HG03039 (cell line): ENCODE results near the gene HLCS.
"Not testable (repeated sequence)": the region's sequence is repeated elsewhere in the genome, so short reads cannot be mapped to it uniquely, and the experiment has no call there.

ENCODE experiments used
- ATAC-seq: cut with Tn5 transposase; IDR thresholded peaks from one replicate; pipeline ENCODE4 v1.9.1; 2021; ENCODE audit warnings: mild to moderate bottlenecking, moderate library complexity; ENCODE audit not compliant: unreplicated experiment

Gene HLCS

DNA sequence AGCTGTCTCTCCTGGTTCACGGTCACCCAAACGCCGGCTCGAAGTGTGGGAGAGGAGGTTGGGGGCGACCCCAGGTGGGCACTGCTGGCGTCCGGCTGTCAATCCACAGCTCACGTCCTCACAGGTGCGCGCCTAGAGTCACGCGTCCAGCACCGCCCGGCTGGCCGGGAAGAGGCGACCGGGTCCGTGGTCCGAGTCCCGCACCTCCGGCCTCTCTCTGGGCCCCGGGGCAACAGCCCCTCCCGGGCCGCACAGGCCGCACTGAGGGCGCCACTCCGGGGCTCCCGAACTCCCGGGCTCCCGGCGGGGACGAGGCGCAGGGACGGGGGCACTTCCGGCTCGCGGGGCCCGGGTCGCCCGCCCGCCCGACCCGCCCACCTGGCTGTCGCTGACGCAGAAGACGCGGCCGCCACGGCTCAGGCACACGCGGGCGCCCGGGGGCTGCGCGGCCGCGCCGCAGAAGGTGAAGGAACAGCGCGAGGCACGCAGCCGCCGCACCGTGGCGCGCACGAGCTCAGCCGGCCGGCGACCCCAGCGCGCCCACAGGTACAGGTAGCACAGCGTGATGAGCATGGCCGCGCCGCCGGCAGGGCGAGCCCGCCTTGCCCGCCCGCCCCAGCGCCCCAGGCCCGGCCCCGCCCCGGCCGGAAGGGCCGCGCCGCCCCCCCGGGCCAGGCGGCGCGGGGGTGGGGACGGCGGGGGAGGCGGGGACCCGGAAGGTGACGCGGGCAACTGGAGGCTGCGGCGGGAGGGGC, at the start of gene HLCS:
Gene HLCS (minus strand): TSS at position 604 of the 755 bp plus-strand sequence. CDS start 31 bp downstream, at position 573.
- peak; percentile 76 for ATAC-seq

DNA sequence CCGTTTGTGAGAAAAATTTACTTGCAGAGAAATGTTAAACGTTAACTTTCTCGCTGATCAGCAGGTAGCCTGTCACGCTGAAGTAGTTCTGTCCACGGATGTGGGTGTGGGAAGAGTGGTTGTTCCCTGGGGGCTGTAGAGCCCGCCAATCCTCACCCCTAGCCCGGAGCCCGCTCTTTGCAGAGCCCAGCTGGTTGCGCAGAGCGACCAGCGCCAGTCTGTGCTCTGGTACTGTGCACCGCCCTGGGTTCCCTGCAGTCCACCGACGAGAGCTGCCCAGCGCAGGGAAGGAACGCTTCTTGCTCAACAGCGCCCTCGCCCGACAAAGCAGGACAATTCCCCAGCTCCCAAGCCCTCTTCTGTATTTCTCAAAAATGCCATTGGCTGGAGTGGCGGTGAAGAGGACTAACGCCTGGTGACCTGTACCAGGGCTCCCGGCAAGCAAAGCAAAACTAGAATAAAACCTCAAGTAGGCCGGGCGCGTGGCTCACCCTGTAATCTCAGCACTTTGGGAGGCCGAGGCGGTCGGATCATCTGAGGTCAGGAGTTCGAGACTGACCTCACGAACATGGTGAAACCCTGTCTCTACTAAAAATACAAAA, 43.4 kb upstream of the HLCS start:
- ATAC-seq: peak; percentile 86

DNA sequence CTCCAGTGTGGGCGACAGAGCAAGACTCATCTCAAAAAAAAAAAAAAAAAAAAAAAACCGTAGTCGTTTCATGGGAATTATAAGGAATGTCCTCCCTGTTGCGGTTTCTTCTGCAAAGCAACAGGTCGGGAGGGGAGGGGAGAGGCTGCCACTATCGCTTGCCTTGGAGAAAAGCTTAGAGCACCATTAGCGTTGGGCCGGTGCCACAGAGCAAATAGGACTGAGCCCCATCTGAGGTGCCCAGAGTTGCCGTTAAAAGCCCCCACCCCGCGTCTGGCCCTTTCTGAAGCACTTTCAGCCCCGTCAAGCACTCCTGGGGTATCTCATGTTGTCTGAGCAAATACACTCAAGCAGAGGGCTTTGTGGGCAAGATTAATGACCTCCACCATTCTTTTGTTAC, 42.3 kb upstream of the HLCS start:
- no peak for ATAC-seq

DNA sequence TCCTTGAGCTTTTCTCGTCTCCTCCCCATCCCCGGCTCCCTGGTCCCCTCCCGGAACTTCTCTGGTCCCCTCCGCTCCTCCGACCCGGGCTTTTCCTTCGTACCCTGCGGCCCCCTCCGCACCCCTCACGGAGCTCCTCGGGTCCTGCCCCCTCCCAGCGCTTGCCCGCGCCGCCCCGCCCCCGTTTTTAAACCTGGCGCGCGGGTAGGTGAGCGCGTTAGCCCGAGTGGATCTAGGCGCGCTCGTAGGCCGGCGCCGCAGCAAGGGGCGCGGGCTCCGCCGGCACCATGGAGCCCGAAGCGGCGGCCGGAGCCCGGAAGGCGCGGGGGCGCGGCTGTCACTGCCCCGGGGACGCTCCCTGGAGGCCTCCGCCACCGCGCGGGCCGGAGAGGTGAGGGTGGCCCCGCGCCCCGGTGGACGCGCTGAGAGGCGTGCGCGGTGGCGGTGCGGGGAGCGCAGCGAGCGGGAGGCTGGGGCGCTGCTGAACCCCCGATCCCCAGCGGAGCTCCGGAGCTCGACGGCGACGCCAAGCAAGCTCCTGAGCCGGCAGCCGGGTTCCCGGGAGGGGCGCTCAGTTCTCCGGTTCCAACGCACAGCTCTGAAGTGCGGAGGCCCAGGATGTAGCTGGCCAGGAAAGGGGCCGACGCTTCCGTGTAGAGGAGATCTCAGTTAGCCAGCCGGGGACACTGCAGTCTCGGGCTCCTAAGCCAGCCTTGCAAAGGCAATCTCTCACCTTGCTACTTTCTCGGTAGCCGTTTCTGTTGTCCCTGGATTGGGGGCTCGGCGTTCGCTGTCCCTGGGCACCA, 40.2 kb upstream of the HLCS start, which contains the start of gene RIPPLY3:
Gene RIPPLY3 (plus strand): TSS at position 217 of the 806 bp plus-strand sequence. CDS start 71 bp downstream, at position 288.
- no peak for ATAC-seq

DNA sequence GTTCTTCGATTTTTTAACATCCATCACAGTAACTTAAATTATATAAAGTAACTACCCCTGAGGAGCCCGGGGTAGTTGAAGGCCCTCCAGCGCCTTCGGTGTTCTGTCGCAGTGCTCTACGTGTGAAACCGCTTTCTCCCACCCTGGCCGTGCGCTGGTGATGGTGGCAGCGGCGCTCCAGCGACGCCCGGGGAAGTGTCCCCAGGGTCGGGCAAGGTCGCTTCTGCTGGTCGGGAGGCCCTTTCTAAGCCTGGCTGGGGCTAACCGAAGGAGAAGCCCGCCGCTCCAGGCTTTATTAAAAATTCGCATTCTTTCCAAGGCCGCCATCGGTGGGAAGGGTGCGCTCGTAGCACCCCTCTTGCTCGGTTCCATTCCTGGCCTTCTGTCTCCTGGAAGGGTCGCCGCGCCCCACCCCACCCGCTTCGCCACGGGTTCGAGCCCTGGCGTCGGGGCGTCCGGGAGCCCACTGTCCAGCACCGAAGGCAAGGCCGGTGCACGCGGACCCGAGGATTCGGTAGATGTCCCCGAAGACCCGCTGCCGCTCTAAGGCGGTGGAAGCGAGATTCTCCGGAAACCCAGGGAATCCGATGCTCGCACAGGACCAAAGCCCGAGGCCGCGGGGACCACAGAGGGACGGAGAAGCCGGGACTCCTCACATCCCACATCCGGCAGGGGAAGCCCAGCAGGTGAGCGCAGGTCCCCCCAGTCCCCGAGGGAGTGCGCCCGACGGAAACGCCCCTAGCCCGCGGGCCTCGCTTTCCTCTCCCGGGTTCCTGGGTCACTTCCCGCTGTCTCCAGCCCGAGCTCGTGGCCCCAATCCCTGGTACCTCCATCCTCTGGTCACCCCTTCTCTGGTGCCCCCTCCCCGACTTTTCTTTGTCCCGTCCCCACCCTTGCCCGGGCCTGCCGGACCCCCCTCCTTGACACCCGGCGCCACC, 39.3 kb upstream of the HLCS start:
- ATAC-seq: no peak

DNA sequence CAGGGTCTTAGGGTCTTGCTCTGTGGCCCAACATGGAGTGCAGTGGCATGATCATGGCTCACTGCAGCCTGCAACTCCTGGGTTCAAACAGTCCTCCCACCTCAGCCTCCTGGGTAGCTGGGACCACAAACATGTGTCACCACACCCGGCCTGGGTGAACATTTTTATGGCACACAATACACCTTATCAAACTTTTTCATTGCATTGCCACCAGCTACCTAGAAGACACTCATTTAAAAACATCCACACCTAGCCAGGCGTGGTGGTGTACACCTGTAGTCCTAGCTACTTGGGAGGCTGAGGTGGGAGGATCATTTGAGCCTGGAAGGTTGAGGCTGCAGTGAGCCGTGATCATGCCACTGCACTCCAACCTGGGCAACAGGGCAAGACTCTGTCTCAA, 37.4 kb upstream of the HLCS start:
- not testable (repeated sequence) for ATAC-seq

DNA sequence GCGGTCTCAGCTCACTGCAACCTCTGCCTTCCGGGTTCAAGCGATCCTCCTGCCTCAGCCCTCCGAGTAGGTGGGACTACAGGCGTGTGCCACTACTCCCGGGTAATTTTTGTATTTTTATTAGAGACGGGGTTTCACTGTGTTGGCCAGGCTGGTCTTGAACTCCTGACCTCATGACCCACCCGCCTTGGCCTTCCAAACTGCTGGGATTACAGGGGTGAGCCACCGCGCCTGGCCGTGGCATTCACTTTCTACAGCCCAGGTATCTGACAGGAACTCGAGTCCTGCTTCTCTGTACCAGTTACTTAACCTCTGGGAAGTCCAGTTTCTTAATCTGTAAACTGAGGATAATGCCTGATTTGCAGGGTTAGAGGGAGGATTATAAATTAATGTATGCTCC, 36.4 kb upstream of the HLCS start:
- not testable (repeated sequence) for ATAC-seq

DNA sequence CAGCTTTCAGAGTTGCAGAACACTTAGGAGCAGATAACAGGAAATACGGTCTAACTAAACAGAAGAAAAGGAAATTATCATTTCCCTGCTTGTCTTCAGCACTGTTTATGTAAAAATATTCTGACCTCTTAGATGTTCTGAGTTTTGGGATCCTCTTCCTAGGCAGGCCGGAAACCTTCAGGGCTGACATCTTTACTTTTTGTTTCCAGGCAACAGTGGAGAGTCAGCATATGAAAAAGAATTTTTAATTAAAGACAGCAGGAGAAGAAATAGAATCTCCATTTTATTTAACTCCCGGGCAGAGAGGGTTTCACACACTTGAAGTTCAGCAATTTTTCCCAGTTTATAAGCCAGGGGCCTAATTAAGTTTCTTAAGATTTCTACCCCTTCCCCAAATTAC, 35.0 kb upstream of the HLCS start:
- no peak for ATAC-seq

DNA sequence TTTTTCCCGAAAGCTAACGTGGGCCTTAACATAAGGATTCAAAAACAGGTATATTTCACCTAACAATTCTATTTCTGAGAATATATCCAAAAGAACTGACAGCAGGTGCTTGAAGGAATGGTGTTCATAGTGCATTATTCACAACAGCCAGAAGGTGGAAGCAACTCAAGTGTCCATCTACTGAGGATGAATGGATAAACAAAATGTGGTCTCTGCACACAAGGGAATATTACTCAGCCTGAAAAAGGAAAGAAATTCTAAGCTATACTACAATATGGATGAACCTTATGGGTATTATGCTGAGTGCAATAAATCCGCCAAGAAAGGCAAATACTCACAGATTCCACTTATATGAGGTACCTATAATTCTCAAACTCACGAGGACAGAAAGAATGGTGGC, 33.9 kb upstream of the HLCS start:
- no peak for ATAC-seq

DNA sequence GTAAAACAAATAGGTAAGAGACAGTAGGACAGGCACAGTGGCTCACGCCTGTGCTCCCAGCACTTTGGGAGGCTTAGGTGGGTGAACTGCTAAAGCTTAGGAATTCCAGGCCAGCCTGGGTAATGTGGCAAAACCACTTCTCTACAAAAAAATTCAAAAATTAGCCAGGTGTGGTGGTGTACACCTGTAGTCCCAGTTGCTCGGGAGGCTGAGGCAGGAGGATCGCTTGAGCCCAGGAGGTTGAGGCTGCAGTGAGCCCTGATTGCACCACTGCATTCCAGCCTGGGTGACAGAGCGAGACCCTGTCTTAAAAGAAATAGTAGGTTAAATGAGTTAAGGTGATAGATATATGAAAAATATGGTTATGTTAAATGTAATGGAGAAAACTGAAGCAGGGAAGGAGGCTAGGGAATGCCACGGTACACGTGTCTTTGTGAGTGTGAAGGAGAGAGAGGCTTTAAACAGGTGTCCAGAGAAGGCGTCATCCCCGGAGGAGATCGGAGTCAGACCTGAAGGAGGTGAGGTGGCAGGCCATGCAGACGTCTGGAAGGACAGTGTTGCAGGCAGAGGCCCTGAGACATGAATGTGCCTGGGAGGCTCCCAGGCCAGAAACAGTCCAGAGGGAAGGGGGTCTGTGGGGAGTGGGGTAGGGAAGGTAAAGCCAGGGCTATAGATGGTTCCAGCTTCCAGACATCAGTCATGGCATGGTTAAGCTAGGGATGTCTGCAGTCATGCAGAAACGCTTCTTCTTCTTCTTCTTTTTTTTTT, 32.8 kb upstream of the HLCS start:
- no peak for ATAC-seq

DNA sequence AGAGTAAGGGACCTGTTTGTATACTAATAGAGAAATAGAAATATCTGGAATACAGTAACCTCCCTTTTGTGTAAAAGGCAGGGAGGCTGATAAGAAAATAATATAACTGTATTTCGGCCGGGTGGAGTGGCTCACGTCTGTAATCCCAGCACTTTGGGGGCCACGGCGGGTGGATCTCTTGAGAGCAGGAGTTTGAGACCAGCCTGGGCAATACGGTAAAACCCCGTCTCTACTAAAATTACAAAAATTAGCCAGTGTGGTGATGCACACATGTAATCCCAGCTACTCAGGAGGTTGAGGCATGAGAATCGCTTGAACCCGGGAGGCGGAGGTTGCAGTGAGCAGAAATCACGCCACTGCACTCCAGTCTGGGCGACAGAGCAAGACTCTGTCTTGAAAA, 28.8 kb upstream of the HLCS start:
- ATAC-seq: not testable (repeated sequence)

DNA sequence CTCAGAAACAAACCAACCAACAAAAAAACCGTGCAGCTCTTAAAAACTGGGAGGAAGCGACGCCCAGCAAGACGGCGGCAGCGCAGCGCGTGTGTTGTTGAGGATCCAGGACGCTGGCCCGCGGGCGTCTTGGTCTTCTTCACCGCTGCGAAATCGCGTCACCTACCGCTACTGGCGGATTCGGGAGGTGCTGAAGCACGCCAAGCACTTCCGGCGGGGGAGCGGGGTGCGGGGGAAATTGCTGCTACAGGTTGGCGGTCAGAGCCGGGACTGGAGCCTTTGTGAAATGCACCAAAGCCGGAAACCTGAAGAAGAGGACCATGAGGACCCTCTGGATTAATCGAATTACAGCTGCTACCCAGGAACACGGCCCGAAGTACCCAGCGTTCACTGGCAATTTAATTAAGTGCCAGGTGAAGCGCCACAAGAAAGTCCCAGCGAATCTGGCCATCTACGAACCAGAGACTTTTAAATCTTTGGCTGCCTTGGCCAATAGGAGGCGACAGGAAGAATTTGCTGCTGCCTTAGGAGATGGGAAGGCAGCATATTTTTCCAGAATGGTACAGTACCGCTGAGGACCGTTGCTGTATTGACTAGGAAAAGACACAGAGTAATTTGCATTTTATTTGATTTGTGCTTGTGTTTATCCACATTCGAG, 28.2 kb upstream of the HLCS start:
- ATAC-seq: no peak

DNA sequence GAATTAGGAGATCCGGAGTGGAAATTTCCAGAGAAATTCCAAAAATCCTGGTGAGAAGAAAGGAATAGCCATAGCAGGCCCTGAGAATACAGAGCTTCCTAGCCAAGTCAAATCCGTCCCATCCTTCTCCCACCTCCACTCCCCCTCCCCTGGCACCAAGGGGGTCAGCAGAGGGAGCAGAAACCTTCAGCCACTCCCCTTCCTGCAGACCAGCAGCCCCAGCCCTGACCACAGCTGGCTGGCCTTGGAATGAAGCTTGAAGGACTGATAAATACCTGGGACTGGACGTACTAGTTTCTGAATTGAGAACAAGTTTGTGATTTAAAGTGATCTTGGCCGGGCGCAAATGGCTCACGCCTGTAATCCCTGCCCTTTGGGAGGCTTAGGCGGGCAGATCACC, 26.2 kb upstream of the HLCS start:
- ATAC-seq: no peak

DNA sequence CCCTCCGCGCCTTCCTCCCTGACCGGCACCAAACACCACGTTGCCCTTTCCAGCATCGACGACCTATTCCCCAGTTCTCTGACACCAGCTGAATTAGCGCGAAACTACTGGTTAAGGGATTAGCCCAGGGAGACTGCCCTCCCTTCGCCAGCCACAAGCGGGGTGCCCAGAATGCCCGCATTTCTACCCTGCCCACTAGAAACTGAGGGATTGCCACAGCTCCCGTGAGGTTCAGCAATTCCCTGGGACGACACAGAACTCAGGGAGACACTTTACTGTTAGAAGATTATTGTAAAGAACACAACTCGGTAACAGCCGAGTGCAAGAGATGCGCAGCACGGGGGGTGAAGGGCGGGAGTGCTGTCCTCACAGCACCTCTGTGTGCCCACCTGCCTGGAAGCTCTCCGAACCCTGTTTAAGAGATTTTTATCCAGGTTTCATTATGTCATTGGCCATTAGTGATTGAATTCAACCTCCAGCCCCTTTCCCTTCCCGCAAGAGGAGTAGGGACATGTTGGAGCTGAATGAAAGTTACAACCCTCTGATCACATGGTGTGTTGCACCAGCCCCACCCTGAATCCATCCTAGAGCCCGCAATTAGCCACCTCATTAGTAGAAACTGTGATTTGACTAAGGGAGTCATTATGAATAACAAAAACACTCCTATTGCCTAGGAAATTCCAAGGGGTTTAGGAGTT, 24.2 kb upstream of the HLCS start:
- no peak for ATAC-seq

DNA sequence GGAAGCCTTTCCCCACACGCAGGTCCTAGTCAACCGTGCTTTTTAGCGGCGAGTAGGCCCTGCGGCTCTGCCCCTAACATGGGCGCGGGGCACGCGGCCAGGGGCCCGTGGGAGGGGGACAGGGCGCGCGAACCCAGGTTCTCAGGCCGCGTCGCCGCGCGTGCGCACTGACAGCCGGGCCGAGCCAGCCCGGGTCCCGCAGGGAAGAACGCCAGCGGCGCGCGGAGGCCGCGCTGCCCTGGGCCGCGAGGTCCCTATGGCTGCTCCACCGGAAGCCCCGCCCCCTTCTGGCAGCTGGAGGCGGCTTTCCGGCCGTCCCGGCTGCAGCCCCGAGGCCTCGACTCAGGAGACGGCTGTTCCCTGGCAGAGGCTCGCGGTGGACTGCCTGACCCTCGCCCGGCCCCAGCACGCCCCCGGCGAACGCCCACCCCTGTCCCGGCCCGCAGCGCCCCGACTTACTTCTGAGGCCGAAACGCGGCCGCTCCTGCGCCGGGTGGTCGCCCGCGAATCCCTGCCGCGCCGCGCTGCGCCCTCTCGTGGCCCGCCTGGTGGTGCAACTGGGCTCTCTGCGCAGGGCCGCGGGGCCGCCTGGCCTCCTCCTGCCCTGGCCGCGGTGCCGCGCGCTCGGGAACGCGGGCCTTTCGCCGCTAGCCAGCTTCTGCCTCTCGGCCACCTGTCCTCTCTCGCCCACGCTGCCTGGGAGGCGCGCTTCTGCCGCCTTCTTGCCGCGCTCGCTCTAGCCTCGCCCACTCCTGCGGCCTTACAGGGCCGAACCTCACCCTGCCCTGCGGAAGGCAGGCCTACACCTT, 23.4 kb upstream of the HLCS start:
- ATAC-seq: peak; percentile 81

DNA sequence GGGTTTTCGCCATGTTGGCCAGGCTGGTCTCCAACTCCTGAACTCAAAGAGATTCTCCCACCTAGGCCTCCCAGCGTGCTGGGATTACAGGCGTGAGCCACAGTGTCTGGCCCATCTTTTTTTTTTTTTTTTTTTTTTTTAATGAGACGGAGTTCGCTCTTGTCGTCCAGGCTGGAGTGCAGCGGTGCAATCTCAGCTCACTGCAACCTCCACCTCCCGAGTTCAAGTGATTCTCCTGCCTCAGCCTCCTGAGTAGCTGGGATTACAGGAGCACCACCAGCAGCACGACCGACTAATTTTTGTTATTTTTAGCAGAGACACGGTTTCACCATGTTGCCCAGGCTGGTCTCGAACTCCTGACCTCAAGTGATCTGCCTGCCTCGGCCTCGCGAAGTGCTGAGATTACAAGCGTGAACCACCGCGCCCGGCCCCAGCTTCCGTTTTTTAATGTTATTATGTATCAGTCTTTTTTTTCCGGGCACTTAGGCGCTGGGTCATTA, 22.8 kb upstream of the HLCS start:
- not testable (repeated sequence) for ATAC-seq

DNA sequence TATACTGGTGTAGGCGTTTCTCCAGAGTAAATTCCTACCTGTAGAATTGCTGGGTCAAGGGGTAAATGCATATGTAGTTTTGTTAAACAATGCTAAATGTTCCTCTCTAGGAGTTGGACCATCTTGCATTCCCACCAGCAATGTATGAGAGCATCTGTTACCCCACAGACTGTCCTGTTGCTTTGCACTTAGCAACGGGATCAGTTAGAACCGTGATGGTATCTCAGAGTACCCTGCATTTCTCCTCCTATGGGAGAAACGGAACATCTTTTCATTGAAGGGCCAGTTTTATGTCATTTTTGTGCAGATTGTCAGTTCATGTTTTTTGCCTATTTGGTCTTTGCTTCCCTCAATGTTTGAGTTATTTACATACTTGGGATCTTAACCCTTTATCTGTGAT, 22.1 kb upstream of the HLCS start:
- no peak for ATAC-seq

DNA sequence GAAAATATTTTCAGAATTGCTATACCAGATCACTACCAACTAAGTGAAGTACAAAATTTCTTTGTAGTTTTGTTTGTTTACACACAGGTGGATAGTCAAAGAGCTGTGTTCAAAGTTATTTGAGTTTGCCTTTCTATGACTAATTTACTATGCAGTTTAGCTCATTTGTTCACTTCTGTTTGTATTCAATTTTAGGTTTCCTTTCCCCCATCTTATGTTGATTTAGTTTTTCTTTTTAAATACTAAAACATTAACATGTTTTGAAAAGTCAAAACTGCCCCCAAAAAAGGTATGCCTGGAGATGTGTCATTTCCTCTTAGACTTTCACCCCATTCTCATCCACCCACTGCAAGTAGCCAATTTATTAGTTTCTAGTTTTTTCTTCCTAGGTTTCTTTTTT, 21.4 kb upstream of the HLCS start:
- no peak for ATAC-seq
